ENCODE data around the gene MMD. TPM values are rescaled to one million over a fixed set of nuclear protein-coding genes. Genes with fewer than 3 reads are reported as not detected.

MMD gene
- total and polyA plus RNA-seq, 9 of the 15 experiments (the other 6 are each of a cell fraction or from before 2014, with no cell fraction given), result 3.1 to 18.9 (median 10.7) TPM

- TF ChIP-seq NKRF (IDR thresholded peaks at IDR 0.05; ENCODE audit: borderline replicate concordance) (no peak), JUND (IDR thresholded peaks at IDR 0.05; ENCODE audit: borderline replicate concordance, low read depth, low read length) (peak; percentile 93), JUND (tag; IDR thresholded peaks at IDR 0.05; ENCODE audit: borderline replicate concordance, low read depth, low read length) (peak; percentile 95; the same call in 2 of the 3 replicates), CLOCK (CRISPR knock-in tag; IDR thresholded peaks at IDR 0.05; ENCODE audit: borderline replicate concordance) (no peak), NR1H2 (CRISPR knock-in tag; IDR thresholded peaks at IDR 0.05) (no peak), ZFP1 (CRISPR knock-in tag; IDR thresholded peaks at IDR 0.05) (no peak), FUS (optimal IDR thresholded peaks at IDR 0.05; ENCODE audit: low read depth, low read length) (no peak), NUFIP1 (IDR thresholded peaks at IDR 0.05; ENCODE audit: partially characterized antibody) (no peak)
These were observed 77.1 kb downstream of the MMD start (continued) for GRCh38 chr17:55344514-55344997.

All from K562 (cell line).